ENCODE results near the gene ZSWIM1. TPM values are rescaled to one million over a fixed set of nuclear protein-coding genes. Genes with fewer than 3 reads are reported as not detected.
"Not testable (repeated sequence)": the region's sequence is repeated elsewhere in the genome, so short reads cannot be mapped to it uniquely, and the experiment has no call there.

ZSWIM1 gene
- total RNA-seq, 1 donor from 2014 or later = 9.4 TPM

GRCh38 chr20:45853484-45853883, 27.5 kb upstream of the ZSWIM1 start:
- no peak for DNase-seq (ENCODE audit: extremely low read depth, low read depth, low spot score)

GRCh38 chr20:45857114-45857881, 23.7 kb upstream of the ZSWIM1 start, which contains the start of the genes ACOT8 and ZSWIM3:
Gene ACOT8 (minus strand): TSS chr20:45857392. CDS start chr20:45857315, 77 bp downstream.
Gene ZSWIM3 (plus strand): TSS chr20:45857614. CDS start chr20:45857826, 212 bp downstream.
- DNase-seq (ENCODE audit: extremely low read depth, low read depth, low spot score) = peak; percentile 100

- no peak for DNase-seq (ENCODE audit: extremely low read depth, low read depth, low spot score)
Observed at GRCh38 chr20:45857882-45858216, 23.2 kb upstream of the ZSWIM1 start.

GRCh38 chr20:45859916-45860315, 21.1 kb upstream of the ZSWIM1 start:
- no peak for DNase-seq (ENCODE audit: extremely low read depth, low read depth, low spot score)

- no peak for DNase-seq (ENCODE audit: extremely low read depth, low read depth, low spot score)
Observed at GRCh38 chr20:45860560-45861220, 20.3 kb upstream of the ZSWIM1 start.

GRCh38 chr20:45861221-45862075, 19.6 kb upstream of the ZSWIM1 start:
- DNase-seq (ENCODE audit: extremely low read depth, low read depth, low spot score) = no peak

GRCh38 chr20:45863543-45864470, 17.2 kb upstream of the ZSWIM1 start:
- no peak for DNase-seq (ENCODE audit: extremely low read depth, low read depth, low spot score)

GRCh38 chr20:45866454-45866853, 14.6 kb upstream of the ZSWIM1 start:
- DNase-seq (ENCODE audit: extremely low read depth, low read depth, low spot score) = no peak

- DNase-seq (ENCODE audit: extremely low read depth, low read depth, low spot score) = no peak
Observed at GRCh38 chr20:45867136-45867818, 13.8 kb upstream of the ZSWIM1 start.

- DNase-seq (ENCODE audit: extremely low read depth, low read depth, low spot score) = no peak
Observed at GRCh38 chr20:45867819-45868176, 13.2 kb upstream of the ZSWIM1 start.

- DNase-seq (ENCODE audit: extremely low read depth, low read depth, low spot score) = no peak
Observed at GRCh38 chr20:45872626-45873025, 8.4 kb upstream of the ZSWIM1 start.

- no peak for DNase-seq (ENCODE audit: extremely low read depth, low read depth, low spot score)
Observed at GRCh38 chr20:45873409-45874103, 7.5 kb upstream of the ZSWIM1 start.

- not testable (repeated sequence) for DNase-seq (ENCODE audit: extremely low read depth, low read depth, low spot score)
Observed at GRCh38 chr20:45874104-45874481, 6.9 kb upstream of the ZSWIM1 start.

GRCh38 chr20:45874576-45874975, 6.5 kb upstream of the ZSWIM1 start:
- DNase-seq (ENCODE audit: extremely low read depth, low read depth, low spot score) = no peak

GRCh38 chr20:45878076-45878761, 2.8 kb upstream of the ZSWIM1 start:
- no peak for DNase-seq (ENCODE audit: extremely low read depth, low read depth, low spot score)

GRCh38 chr20:45882469-45883099, 1.6 kb downstream of the ZSWIM1 start:
- no peak for DNase-seq (ENCODE audit: extremely low read depth, low read depth, low spot score)

GRCh38 chr20:45883100-45883469, 2.1 kb downstream of the ZSWIM1 start:
- no peak for DNase-seq (ENCODE audit: extremely low read depth, low read depth, low spot score)

Data from glomerular endothelial cell (primary cell).